Epithelial cell of prostate (primary cell): ENCODE results near the gene SLC29A4.
"Not testable (repeated sequence)": the region's sequence is repeated elsewhere in the genome, so short reads cannot be mapped to it uniquely, and the experiment has no call there.

Experiments
- DNase-seq: peaks from one replicate; pipeline ENCODE4 v3.0.0-alpha.2; 2011; ENCODE audit warnings: low read depth, low spot score
- H3K27ac ChIP-seq: fragments of 450-650 bp; 2 replicates; pipeline ENCODE4 v1.5.1; 2017; ENCODE audit warnings: mild to moderate bottlenecking

The SLC29A4 gene

GRCh38 chr7:5294169-5294987 is 11.6 kb downstream of the SLC29A4 start:
- no peak overlapping the region for H3K27ac ChIP-seq
- no peak for DNase-seq

GRCh38 chr7:5295039-5296014 is 12.6 kb downstream of the SLC29A4 start:
- no peak for DNase-seq
- H3K27ac ChIP-seq, result no peak overlapping the region

GRCh38 chr7:5296015-5296610 is 13.4 kb downstream of the SLC29A4 start:
- no peak for DNase-seq
- H3K27ac ChIP-seq, result no peak overlapping the region

- H3K27ac ChIP-seq, result no peak overlapping the region
- DNase-seq, result no peak
These were observed 14.0 kb downstream of the SLC29A4 start for GRCh38 chr7:5296611-5297226.

GRCh38 chr7:5300366-5300765 is 17.6 kb downstream of the SLC29A4 start:
- no peak overlapping the region for H3K27ac ChIP-seq
- no peak for DNase-seq

- H3K27ac ChIP-seq, result no peak overlapping the region
These were observed 19.8 kb downstream of the SLC29A4 start for GRCh38 chr7:5302577-5302976.

GRCh38 chr7:5303061-5303460 is 20.3 kb downstream of the SLC29A4 start:
- DNase-seq, result no peak
- no peak overlapping the region for H3K27ac ChIP-seq

More at GRCh38 chr7:5302577-5302976, 19.8 kb downstream of the SLC29A4 start:
- DNase-seq, result no peak

GRCh38 chr7:5303591-5304505 is 21.1 kb downstream of the SLC29A4 start:
- DNase-seq, result no peak
- H3K27ac ChIP-seq, result no peak overlapping the region

GRCh38 chr7:5305050-5305449 is 22.3 kb downstream of the SLC29A4 start:
- not testable (repeated sequence) for DNase-seq, H3K27ac ChIP-seq

GRCh38 chr7:5307221-5308142 is 24.7 kb downstream of the SLC29A4 start:
- not testable (repeated sequence) for H3K27ac ChIP-seq, DNase-seq

GRCh38 chr7:5309146-5309545 is 26.4 kb downstream of the SLC29A4 start:
- H3K27ac ChIP-seq, result no peak overlapping the region
- no peak for DNase-seq

- H3K27ac ChIP-seq, result no peak overlapping the region
- no peak for DNase-seq
These were observed 28.2 kb downstream of the SLC29A4 start for GRCh38 chr7:5310822-5311405.

- H3K27ac ChIP-seq, DNase-seq: not testable (repeated sequence)
These were observed 29.7 kb downstream of the SLC29A4 start for GRCh38 chr7:5312276-5313070.

- DNase-seq, H3K27ac ChIP-seq: not testable (repeated sequence)
These were observed 30.5 kb downstream of the SLC29A4 start for GRCh38 chr7:5313076-5313885.

GRCh38 chr7:5314864-5315263 is 32.1 kb downstream of the SLC29A4 start:
- DNase-seq, result no peak
- no peak overlapping the region for H3K27ac ChIP-seq

- no peak for DNase-seq
- H3K27ac ChIP-seq, result no peak overlapping the region
These were observed 33.0 kb downstream of the SLC29A4 start for GRCh38 chr7:5315761-5316160.
